Ishikawa (cell line): ENCODE results near the gene IFNAR2.

Experiments
- CEBPB ChIP-seq: IDR thresholded peaks from 2 replicates; pipeline ENCODE4 v1.6.1; 2012
- CREB1 ChIP-seq: IDR thresholded peaks from 2 replicates; pipeline ENCODE4 v1.6.1; 2012; ENCODE audit warnings: low read depth
- EGR1 ChIP-seq: IDR thresholded peaks from 2 replicates; pipeline ENCODE4 v1.6.1; 2012
- EP300 ChIP-seq: IDR thresholded peaks from 2 replicates; pipeline ENCODE4 v1.6.1; 2012; ENCODE audit warnings: borderline replicate concordance
- NFIC ChIP-seq: IDR thresholded peaks from 2 replicates; pipeline ENCODE4 v1.6.1; 2012
- RAD21 ChIP-seq: IDR thresholded peaks from 2 replicates; pipeline ENCODE4 v1.6.1; 2012; ENCODE audit warnings: low read depth
- TAF1 ChIP-seq: IDR thresholded peaks from 2 replicates; pipeline ENCODE4 v1.6.1; 2012; ENCODE audit warnings: low read depth, mild to moderate bottlenecking
- TF ChIP-seq, protein P1 (sequence below): IDR thresholded peaks from 2 replicates; pipeline ENCODE4 v1.6.1; 2012
- TF ChIP-seq, protein P2 (sequence below): IDR thresholded peaks from 2 replicates; pipeline ENCODE4 v1.6.1; 2012; ENCODE audit warnings: low read depth, mild to moderate bottlenecking

DNA sequence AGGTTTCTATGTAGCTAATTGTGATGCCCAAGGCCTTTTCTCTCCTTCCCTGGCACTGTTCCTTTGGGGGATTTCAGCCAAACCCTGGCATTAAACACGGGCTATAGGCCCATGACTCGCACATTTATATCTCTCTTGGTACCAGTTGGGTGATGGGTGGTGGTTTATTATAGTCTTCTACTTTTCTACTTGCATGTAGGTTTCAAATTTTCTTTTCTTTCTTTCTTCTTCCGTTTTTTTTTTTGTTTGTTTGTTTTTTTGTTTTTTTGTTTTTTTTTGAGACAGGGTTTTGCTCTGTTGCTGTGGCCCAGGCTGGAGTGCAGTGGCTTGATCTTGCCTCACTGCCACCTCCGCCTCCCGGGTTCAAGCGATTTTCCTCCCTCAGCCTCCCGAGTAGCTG is 37.5 kb downstream of the IFNAR2 start:
- TF ChIP-seq RAD21 (no peak), CREB1 (no peak), EP300 (no peak), TAF1 (no peak), NFIC (no peak), CEBPB (no peak), EGR1 (no peak)
- TF ChIP-seq, protein P1, sequence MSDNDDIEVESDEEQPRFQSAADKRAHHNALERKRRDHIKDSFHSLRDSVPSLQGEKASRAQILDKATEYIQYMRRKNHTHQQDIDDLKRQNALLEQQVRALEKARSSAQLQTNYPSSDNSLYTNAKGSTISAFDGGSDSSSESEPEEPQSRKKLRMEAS, result no peak
- TF ChIP-seq, protein P2, sequence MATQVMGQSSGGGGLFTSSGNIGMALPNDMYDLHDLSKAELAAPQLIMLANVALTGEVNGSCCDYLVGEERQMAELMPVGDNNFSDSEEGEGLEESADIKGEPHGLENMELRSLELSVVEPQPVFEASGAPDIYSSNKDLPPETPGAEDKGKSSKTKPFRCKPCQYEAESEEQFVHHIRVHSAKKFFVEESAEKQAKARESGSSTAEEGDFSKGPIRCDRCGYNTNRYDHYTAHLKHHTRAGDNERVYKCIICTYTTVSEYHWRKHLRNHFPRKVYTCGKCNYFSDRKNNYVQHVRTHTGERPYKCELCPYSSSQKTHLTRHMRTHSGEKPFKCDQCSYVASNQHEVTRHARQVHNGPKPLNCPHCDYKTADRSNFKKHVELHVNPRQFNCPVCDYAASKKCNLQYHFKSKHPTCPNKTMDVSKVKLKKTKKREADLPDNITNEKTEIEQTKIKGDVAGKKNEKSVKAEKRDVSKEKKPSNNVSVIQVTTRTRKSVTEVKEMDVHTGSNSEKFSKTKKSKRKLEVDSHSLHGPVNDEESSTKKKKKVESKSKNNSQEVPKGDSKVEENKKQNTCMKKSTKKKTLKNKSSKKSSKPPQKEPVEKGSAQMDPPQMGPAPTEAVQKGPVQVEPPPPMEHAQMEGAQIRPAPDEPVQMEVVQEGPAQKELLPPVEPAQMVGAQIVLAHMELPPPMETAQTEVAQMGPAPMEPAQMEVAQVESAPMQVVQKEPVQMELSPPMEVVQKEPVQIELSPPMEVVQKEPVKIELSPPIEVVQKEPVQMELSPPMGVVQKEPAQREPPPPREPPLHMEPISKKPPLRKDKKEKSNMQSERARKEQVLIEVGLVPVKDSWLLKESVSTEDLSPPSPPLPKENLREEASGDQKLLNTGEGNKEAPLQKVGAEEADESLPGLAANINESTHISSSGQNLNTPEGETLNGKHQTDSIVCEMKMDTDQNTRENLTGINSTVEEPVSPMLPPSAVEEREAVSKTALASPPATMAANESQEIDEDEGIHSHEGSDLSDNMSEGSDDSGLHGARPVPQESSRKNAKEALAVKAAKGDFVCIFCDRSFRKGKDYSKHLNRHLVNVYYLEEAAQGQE, result no peak
